Ishikawa (cell line): Measurements from ENCODE around the gene RIPK4.

Experiments
- CEBPB ChIP-seq: IDR thresholded peaks from 2 replicates; pipeline ENCODE4 v1.6.1; 2012
- CREB1 ChIP-seq: IDR thresholded peaks from 2 replicates; pipeline ENCODE4 v1.6.1; 2012; ENCODE audit warnings: low read depth
- EGR1 ChIP-seq: IDR thresholded peaks from 2 replicates; pipeline ENCODE4 v1.6.1; 2012
- EP300 ChIP-seq: IDR thresholded peaks from 2 replicates; pipeline ENCODE4 v1.6.1; 2012; ENCODE audit warnings: borderline replicate concordance
- FOXM1 ChIP-seq: IDR thresholded peaks from 2 replicates; pipeline ENCODE4 v1.6.1; 2012; ENCODE audit warnings: low read depth, borderline replicate concordance
- MAX ChIP-seq: IDR thresholded peaks from 2 replicates; pipeline ENCODE4 v1.6.1; 2012
- NFIC ChIP-seq: IDR thresholded peaks from 2 replicates; pipeline ENCODE4 v1.6.1; 2012
- RAD21 ChIP-seq: IDR thresholded peaks from 2 replicates; pipeline ENCODE4 v1.6.1; 2012; ENCODE audit warnings: low read depth
- TAF1 ChIP-seq: IDR thresholded peaks from 2 replicates; pipeline ENCODE4 v1.6.1; 2012; ENCODE audit warnings: low read depth, mild to moderate bottlenecking
- TCF12 ChIP-seq: IDR thresholded peaks from 2 replicates; pipeline ENCODE4 v1.6.1; 2012; ENCODE audit warnings: low read depth
- TEAD4 ChIP-seq: IDR thresholded peaks from 2 replicates; pipeline ENCODE4 v1.6.1; 2012
- USF1 ChIP-seq: IDR thresholded peaks from 2 replicates; pipeline ENCODE4 v1.6.1; 2012
- YY1 ChIP-seq: IDR thresholded peaks from 2 replicates; pipeline ENCODE4 v1.6.1; 2012; ENCODE audit warnings: low read depth
- ZBTB7A ChIP-seq: IDR thresholded peaks from 2 replicates; pipeline ENCODE4 v1.6.1; 2012; ENCODE audit warnings: low read depth
- TF ChIP-seq, protein P1 (sequence below): IDR thresholded peaks from 2 replicates; pipeline ENCODE4 v1.6.1; 2012; ENCODE audit warnings: low read depth, mild to moderate bottlenecking

The RIPK4 gene

GRCh38 chr21:41766883-41767605 is at the start of gene RIPK4:
Gene RIPK4 (minus strand): TSS chr21:41767052. CDS start chr21:41767041, 11 bp downstream.
- TF ChIP-seq NFIC = 0 out of 2 replicates have a peak, but pooled peaks have one; percentile 11
- no peak for TF ChIP-seq FOXM1
- TF ChIP-seq TAF1 = peak; percentile 72
- TF ChIP-seq EP300 = peak; percentile 45; the same call in 1 of the 2 replicates
- TF ChIP-seq MAX = peak; percentile 60
- no peak for TF ChIP-seq ZBTB7A

DNA sequence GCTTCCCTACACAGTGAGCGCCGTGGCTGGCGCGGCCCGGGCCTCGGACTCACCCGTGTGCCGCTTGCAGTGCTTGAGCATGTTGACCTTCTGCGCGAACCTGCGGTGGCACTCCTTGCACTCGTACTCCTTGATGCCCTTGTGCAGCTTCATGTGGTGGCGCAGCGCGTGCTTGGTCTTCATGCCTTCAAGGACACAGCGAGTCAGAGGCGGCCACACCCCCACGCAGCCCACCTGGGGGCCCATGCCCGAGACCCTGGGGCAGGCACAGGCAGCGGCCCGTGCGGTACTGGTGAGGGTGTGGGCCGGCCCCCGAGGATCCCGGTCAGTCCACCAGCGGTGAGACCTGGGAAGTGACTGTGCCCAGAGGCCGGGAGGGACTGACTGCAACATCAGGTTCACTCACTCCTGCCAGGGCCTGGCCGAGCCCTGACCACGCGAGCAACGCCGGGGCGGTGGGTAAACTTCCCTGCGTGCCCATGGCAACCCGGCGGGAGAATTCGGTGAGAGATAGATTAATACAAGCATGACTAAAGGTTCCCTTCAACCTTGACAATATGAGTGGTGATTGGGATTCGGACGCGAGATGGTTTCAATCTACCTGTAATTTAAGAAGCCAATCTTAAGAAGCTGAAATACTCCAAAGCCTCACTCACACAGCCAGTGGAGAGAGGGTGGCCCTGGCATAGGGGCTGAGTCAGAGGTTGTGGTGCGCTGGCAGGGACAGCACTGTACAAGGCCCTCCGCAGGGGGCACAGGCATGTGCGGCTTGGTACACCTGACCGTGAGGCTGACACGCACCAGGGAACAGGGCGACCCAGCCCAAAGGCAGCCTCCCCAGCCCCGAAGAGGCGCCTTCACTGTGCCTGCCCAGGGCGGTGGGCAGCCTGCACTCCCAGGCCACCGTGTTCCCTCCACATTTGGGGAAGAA is 49.1 kb upstream of the RIPK4 start:
- TF ChIP-seq EGR1 (no peak), CEBPB (no peak), TAF1 (no peak), MAX (no peak), ZBTB7A (no peak), NFIC (no peak), TEAD4 (no peak), USF1 (no peak), CREB1 (no peak), FOXM1 (no peak), RAD21 (no peak)
- TF ChIP-seq, protein P1, sequence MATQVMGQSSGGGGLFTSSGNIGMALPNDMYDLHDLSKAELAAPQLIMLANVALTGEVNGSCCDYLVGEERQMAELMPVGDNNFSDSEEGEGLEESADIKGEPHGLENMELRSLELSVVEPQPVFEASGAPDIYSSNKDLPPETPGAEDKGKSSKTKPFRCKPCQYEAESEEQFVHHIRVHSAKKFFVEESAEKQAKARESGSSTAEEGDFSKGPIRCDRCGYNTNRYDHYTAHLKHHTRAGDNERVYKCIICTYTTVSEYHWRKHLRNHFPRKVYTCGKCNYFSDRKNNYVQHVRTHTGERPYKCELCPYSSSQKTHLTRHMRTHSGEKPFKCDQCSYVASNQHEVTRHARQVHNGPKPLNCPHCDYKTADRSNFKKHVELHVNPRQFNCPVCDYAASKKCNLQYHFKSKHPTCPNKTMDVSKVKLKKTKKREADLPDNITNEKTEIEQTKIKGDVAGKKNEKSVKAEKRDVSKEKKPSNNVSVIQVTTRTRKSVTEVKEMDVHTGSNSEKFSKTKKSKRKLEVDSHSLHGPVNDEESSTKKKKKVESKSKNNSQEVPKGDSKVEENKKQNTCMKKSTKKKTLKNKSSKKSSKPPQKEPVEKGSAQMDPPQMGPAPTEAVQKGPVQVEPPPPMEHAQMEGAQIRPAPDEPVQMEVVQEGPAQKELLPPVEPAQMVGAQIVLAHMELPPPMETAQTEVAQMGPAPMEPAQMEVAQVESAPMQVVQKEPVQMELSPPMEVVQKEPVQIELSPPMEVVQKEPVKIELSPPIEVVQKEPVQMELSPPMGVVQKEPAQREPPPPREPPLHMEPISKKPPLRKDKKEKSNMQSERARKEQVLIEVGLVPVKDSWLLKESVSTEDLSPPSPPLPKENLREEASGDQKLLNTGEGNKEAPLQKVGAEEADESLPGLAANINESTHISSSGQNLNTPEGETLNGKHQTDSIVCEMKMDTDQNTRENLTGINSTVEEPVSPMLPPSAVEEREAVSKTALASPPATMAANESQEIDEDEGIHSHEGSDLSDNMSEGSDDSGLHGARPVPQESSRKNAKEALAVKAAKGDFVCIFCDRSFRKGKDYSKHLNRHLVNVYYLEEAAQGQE = no peak

GRCh38 chr21:41813226-41813625 is 46.4 kb upstream of the RIPK4 start:
- TF ChIP-seq EGR1 = no peak
- TF ChIP-seq CREB1 = no peak
- no peak for TF ChIP-seq MAX
- TF ChIP-seq TCF12 = no peak
- no peak for TF ChIP-seq NFIC
- TF ChIP-seq CEBPB = no peak
- TF ChIP-seq, protein P1 = no peak
- no peak for TF ChIP-seq USF1
- no peak for TF ChIP-seq TEAD4
- TF ChIP-seq RAD21 = no peak
- TF ChIP-seq ZBTB7A = no peak
- no peak for TF ChIP-seq YY1
- no peak for TF ChIP-seq TAF1
- no peak for TF ChIP-seq FOXM1
- no peak for TF ChIP-seq EP300

DNA sequence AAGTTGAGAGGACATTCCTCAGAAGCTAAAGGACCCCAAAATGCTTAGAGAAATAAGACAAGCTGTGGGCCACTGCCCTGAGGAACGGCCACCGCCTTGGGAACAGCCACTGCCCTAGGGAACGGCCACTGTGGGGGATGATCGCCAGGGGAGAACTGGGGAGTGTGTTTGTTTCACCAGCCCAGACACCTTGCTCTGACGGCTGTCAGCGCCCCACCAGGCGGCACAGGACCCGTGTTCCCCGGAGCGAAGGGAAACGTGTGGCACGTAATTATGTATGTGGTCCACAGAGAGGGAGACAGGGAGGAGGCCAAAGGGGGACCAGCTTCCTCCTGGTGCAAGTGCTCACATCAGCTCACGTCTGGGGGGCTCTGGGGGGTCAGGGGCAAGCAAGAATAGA is 45.8 kb upstream of the RIPK4 start:
- TF ChIP-seq CEBPB = no peak
- TF ChIP-seq NFIC = no peak
- no peak for TF ChIP-seq TAF1
- TF ChIP-seq EGR1 = no peak
- no peak for TF ChIP-seq TEAD4
- no peak for TF ChIP-seq YY1
- no peak for TF ChIP-seq MAX
- TF ChIP-seq, protein P1 = no peak
- no peak for TF ChIP-seq ZBTB7A
- TF ChIP-seq CREB1 = no peak
- no peak for TF ChIP-seq RAD21
- no peak for TF ChIP-seq TCF12
- no peak for TF ChIP-seq EP300
- TF ChIP-seq FOXM1 = no peak
- no peak for TF ChIP-seq USF1
